Psoas muscle (tissue), 8 donors: ENCODE results near the gene INPP4A. TPM values are rescaled to one million over a fixed set of nuclear protein-coding genes. Genes with fewer than 3 reads are reported as not detected.
A peak's percentile ranks its signal among the peaks of the same experiment; 100 is the strongest.

Source experiments
- ATAC-seq, 4 donors: fragments of 200-7000 bp; cut with Tn5 transposase; one replicate each; pipeline ENCODE4 v1.9.1; 2020; ENCODE audit warnings: moderate library complexity in 3 of 4, mild to moderate bottlenecking in 2 of 4
- DNase-seq, 2 donors: peaks; one replicate each; pipeline ENCODE4 v3.0.0-alpha.2; 2020
- H3K27ac ChIP-seq: fragments of 200-600 bp; one replicate; pipeline ENCODE4 v1.8.0; 2022
- H3K27me3 ChIP-seq, 3 donors: fragments of 200-600 bp in 1 of 3; one replicate each; pipeline versions ENCODE4 v1.6.1 to v1.8.0; 2013 to 2022; ENCODE audit warnings: low read length in 2 of 3, mild to moderate bottlenecking in 2 of 3, moderate library complexity in 1 of 3; ENCODE audit not compliant: insufficient read depth in 3 of 3
- H3K36me3 ChIP-seq, 2 donors: fragments of 200-600 bp in 1 of 2; one replicate each; pipeline versions ENCODE4 v1.6.1 to v1.8.0; 2013 to 2022; ENCODE audit warnings: low read depth in 1 of 2, mild to moderate bottlenecking in 1 of 2, moderate library complexity in 1 of 2; ENCODE audit not compliant: insufficient read depth in 1 of 2
- H3K4me1 ChIP-seq: fragments of 200-600 bp; one replicate; pipeline ENCODE4 v1.8.0; 2022
- H3K4me3 ChIP-seq: fragments of 200-600 bp; one replicate; pipeline ENCODE4 v1.8.0; 2022; ENCODE audit warnings: mild to moderate bottlenecking
- H3K9me3 ChIP-seq: fragments of 200-600 bp; one replicate; pipeline ENCODE4 v1.8.0; 2022
- WGBS, 3 donors: extraction: QIAGEN DNeasy Blood & Tissue Kit; methylation state at CpG; one replicate each; pipeline versions ENCODE4 v1.1.6 to v1.1.7; 2013; 5-methylcytosine and 5-hydroxymethylcytosine counted together
- intact Hi-C, 2 donors: fragments of 100-400 bp; cut with DNase I; formaldehyde crosslinking; loops; one replicate each; pipeline versions ENCODE4 v1.11.0 to v1.14.2; 2022
- polyA plus RNA-seq, 3 donors: library from polyadenylated mRNA; stranded (reverse); fragments of 200-250 nt; gene quantifications; one replicate each; pipeline ENCODE4 v1.2.3, GENCODE V29; 2013
- total RNA-seq, 4 donors: library from RNA; stranded (reverse); fragmentation: NEBNext Ultra II Directional in 2 of 4; extraction: Animal tissue kit (Norgen Biotek cat#: 25700) in 2 of 4; gene quantifications; one replicate each; pipeline versions ENCODE4 v1.2.1 to v1.2.4, GENCODE V29; 2021 to 2023
- TF ChIP-seq, protein P1 (sequence below): fragments of 200-600 bp; IDR thresholded peaks from one replicate; pipeline ENCODE4 v1.8.0; 2022; ENCODE audit warnings: antibody characterized with exemption
- donor health status: healthy with polysubstance abuse.
- donor health status: DM: no; HTN: no; CAD: no; lungs with moderate emphysema.
- donor health status: Bipolar disorder and iron deficiency.
- donor health status: healthy.
- donor health status: DM: yes; HTN: yes; CAD: no.
- donor health status: DM: no; HTN: no; CAD: no.
- donor health status: DM: no; HTN: no; CAD: no.
- donor health status: DM: yes; HTN: yes; CAD: no.

INPP4A gene
- total and polyA plus RNA-seq, 7 donors, result 2.2 to 19.7 (median 9.8) TPM

DNA sequence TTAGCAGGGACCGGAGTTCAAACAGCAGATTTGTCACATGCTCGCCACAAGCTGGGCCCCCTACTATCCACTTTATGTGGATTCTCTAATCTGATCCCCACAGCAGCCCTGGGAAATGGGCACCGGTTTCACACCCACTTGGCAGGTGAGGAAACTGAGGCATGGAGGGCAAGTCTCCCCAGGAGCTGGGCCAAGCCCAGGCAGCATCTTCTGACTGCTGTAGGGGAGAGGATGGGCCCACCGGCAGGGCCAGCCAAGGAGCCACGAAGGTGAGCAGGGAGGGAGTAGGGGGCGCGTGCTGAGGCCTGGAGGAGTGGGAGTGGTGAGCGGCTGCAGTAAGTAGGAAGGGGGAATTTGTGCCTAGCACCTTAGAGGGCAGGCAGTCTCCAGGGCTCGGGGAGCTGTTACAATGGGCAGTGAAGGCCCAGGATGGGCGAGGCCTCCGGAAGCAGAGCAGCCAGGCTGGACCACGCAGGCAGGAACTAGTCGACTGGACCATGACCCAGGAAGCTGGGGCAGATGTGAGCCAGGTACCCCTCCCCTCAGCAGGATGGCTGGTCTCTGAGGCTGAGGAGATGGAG is 126.6 kb downstream of the INPP4A start:
- no peak overlapping the region for H3K27ac ChIP-seq
- H3K4me3 ChIP-seq, result no peak overlapping the region
- WGBS, 3 donors, result 86 to 91% (median 89%) methylated on average over 13 of the region's 13 CpGs
- TF ChIP-seq, protein P1, sequence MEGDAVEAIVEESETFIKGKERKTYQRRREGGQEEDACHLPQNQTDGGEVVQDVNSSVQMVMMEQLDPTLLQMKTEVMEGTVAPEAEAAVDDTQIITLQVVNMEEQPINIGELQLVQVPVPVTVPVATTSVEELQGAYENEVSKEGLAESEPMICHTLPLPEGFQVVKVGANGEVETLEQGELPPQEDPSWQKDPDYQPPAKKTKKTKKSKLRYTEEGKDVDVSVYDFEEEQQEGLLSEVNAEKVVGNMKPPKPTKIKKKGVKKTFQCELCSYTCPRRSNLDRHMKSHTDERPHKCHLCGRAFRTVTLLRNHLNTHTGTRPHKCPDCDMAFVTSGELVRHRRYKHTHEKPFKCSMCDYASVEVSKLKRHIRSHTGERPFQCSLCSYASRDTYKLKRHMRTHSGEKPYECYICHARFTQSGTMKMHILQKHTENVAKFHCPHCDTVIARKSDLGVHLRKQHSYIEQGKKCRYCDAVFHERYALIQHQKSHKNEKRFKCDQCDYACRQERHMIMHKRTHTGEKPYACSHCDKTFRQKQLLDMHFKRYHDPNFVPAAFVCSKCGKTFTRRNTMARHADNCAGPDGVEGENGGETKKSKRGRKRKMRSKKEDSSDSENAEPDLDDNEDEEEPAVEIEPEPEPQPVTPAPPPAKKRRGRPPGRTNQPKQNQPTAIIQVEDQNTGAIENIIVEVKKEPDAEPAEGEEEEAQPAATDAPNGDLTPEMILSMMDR, result no peak
- H3K27me3 ChIP-seq, result no peaks in the 10 kb centered on the region
- intact Hi-C loops, result no loop called here
- peaks cover 2 to 88% of the 10 kb centered on the region in 2 donors for H3K36me3 ChIP-seq
- DNase-seq (no peak), ATAC-seq (no peak)
- no peaks in the 10 kb centered on the region for H3K4me1 ChIP-seq
- H3K9me3 ChIP-seq, result no peaks in the 10 kb centered on the region

DNA sequence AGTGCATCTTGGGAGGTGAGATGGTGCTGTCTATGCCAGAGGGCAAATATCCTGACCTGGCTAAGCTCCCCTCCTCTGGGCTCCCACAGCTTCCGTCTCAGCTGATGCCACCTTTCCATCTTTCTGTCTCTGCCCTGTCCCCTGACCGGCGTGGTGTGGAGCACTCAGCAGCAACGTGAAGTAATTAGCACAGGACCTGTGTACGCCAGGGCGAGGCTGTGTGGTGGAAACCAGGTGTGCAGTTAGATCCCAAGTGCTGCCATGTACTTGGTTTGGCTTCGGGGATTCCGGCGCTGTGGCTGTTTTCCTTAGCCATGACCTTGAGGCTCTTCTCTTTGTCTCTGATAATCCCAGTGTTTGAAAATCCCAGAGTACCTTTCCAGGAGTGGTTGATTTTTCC is 127.1 kb downstream of the INPP4A start:
- 94 to 96% (median 94%) methylated on average over 9 of the region's 9 CpGs for WGBS, 3 donors
- peaks cover 2 to 85% of the 10 kb centered on the region in 2 donors for H3K36me3 ChIP-seq
- intact Hi-C loops, result no loop called here
- no peak for DNase-seq
- H3K4me3 ChIP-seq, result no peak overlapping the region
- no peak for ATAC-seq
- H3K27ac ChIP-seq, result no peak overlapping the region
- no peaks in the 10 kb centered on the region for H3K9me3 ChIP-seq
- no peaks in the 10 kb centered on the region for H3K4me1 ChIP-seq
- TF ChIP-seq, protein P1, result no peak
- no peaks in the 10 kb centered on the region for H3K27me3 ChIP-seq

DNA sequence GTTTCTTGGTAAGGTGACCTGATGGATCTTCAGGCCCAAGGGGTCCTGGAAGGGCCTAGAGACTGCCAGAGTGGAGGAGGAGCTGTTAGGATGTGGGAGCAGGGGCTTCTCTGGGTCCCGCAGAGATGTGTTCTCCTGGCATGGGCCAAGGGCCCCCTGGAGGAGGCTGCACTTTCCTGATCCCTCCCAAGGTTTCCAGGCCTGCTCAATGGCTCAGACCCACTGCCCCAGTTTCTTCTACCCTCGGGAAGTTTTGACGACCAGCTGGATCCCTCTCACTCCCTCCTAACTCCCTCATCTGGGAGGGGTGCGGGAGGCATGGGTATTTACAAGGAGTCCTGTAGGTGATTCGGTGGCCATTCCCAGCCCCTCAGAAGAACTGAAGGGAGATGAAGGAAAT is 127.6 kb downstream of the INPP4A start:
- TF ChIP-seq, protein P1, result no peak
- 75 to 79% (median 75%) methylated on average over 5 of the region's 5 CpGs for WGBS, 3 donors
- intact Hi-C loops, result no loop called here

DNA sequence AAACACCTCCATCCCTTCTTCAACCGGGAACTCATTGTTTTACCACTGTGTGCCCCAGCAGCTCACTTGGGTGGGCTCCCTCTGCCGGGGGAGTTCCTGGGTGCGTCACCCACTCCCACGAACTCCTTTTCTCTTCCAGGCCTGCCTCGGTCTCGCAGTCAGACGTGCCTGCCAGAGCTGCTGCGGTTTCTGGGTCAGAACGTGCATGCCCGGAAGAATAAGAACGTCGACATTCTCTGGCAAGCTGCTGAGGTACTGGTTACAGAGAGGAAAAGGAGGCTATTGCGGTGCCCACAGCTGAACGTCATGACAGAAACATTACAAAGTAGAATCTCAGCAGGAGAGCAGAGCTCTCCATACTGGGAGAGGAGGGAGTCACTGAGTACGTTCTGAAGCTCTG is 128.0 kb downstream of the INPP4A start:
- TF ChIP-seq, protein P1, result no peak
- intact Hi-C loops, result no loop called here

More for the DNA sequence above, 127.6 kb downstream of the INPP4A start:
- H3K27ac ChIP-seq, result no peak overlapping the region
- no peaks in the 10 kb centered on the region for H3K27me3 ChIP-seq
- no peaks in the 10 kb centered on the region for H3K9me3 ChIP-seq
- H3K4me3 ChIP-seq, result no peak overlapping the region
- H3K36me3 ChIP-seq, result peaks cover 5 to 88% of the 10 kb centered on the region in 2 donors
- no peak for DNase-seq
- H3K4me1 ChIP-seq, result no peaks in the 10 kb centered on the region
- no peak for ATAC-seq

DNA sequence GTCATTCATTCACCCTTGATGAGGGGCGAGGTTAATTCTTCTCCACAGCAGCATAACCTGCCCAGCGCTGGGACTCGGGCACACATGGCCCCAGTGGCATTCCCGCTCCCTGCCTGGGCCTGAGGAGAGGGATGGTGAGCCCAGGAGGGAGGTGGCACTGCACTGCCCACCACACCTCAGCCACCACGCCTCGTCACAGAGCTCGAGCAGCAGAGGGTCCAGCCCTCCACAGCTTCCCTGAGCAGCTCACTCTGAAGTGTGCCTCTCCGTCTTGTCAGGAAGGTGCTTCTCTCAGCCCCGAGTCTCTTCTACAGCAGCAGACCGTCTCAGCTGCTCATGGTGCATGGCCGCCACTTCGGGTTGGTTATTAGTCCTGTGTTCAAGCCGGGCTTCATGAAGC is 128.8 kb downstream of the INPP4A start:
- H3K9me3 ChIP-seq, result no peaks in the 10 kb centered on the region
- ATAC-seq (no peak), DNase-seq (peak in 1 of 2 donors; percentile 22)
- no peak overlapping the region for H3K4me3 ChIP-seq
- TF ChIP-seq, protein P1, result no peak
- WGBS, 3 donors, result 95 to 96% (median 95%) methylated on average over 13 of the region's 13 CpGs
- intact Hi-C loops, result no loop called here
- H3K27me3 ChIP-seq, result no peaks in the 10 kb centered on the region
- no peaks in the 10 kb centered on the region for H3K4me1 ChIP-seq
- peaks cover 6 to 87% of the 10 kb centered on the region in 2 donors for H3K36me3 ChIP-seq
- H3K27ac ChIP-seq, result no peak overlapping the region

More for the DNA sequence above, 128.0 kb downstream of the INPP4A start:
- H3K36me3 ChIP-seq, result peaks cover 6 to 87% of the 10 kb centered on the region in 2 donors
- no peaks in the 10 kb centered on the region for H3K9me3 ChIP-seq
- DNase-seq (no peak), ATAC-seq (no peak)
- no peak overlapping the region for H3K4me3 ChIP-seq
- 85 to 92% (median 85%) methylated on average over 15 of the region's 15 CpGs for WGBS, 3 donors
- no peaks in the 10 kb centered on the region for H3K4me1 ChIP-seq
- H3K27me3 ChIP-seq, result no peaks in the 10 kb centered on the region
- H3K27ac ChIP-seq, result no peak overlapping the region
